GM18868 (cell line): ENCODE measurements around the gene PLEKHO2.

Experiments used
- ATAC-seq: cut with Tn5 transposase; IDR thresholded peaks from one replicate; pipeline ENCODE4 v1.9.1; 2021; ENCODE audit warnings: mild to moderate bottlenecking, moderate library complexity; ENCODE audit not compliant: unreplicated experiment

The PLEKHO2 gene

GRCh38 chr15:64825431-64826294, 16.1 kb upstream of the PLEKHO2 start, which contains the start of gene PIF1:
Gene PIF1, minus strand, starts transcription at chr15:64825647. Its CDS starts 1,312 bp downstream, at chr15:64824335.
- ATAC-seq, result peak; percentile 89

- ATAC-seq, result no peak
Observed at GRCh38 chr15:64828985-64829384, 12.7 kb upstream of the PLEKHO2 start.

- ATAC-seq, result no peak
Observed at GRCh38 chr15:64833690-64834089, 8.0 kb upstream of the PLEKHO2 start.

- no peak for ATAC-seq
Observed at GRCh38 chr15:64836023-64836536, 5.6 kb upstream of the PLEKHO2 start.

GRCh38 chr15:64837502-64837901, 4.2 kb upstream of the PLEKHO2 start:
- no peak for ATAC-seq

GRCh38 chr15:64841060-64841343, 713 bp upstream of the PLEKHO2 start:
- no peak for ATAC-seq

GRCh38 chr15:64842096-64842939, 603 bp downstream of the PLEKHO2 start:
- no peak for ATAC-seq

- ATAC-seq, result no peak
Observed at GRCh38 chr15:64842986-64843561, 1.4 kb downstream of the PLEKHO2 start.

- ATAC-seq, result no peak
Observed at GRCh38 chr15:64843991-64844390, 2.3 kb downstream of the PLEKHO2 start.

- ATAC-seq, result peak; percentile 29
Observed at GRCh38 chr15:64844576-64845145, 2.9 kb downstream of the PLEKHO2 start.

- no peak for ATAC-seq
Observed at GRCh38 chr15:64845183-64845611, 3.5 kb downstream of the PLEKHO2 start.

GRCh38 chr15:64845831-64846595, 4.3 kb downstream of the PLEKHO2 start:
- no peak for ATAC-seq

- ATAC-seq, result no peak
Observed at GRCh38 chr15:64847016-64847415, 5.3 kb downstream of the PLEKHO2 start.

- ATAC-seq, result no peak
Observed at GRCh38 chr15:64847448-64847847, 5.7 kb downstream of the PLEKHO2 start.

- no peak for ATAC-seq
Observed at GRCh38 chr15:64847876-64848716, 6.4 kb downstream of the PLEKHO2 start.

- ATAC-seq, result no peak
Observed at GRCh38 chr15:64850778-64851502, 9.2 kb downstream of the PLEKHO2 start.

GRCh38 chr15:64851503-64851840, 9.8 kb downstream of the PLEKHO2 start:
- no peak for ATAC-seq

GRCh38 chr15:64854041-64854440, 12.3 kb downstream of the PLEKHO2 start:
- no peak for ATAC-seq

GRCh38 chr15:64854526-64854925, 12.8 kb downstream of the PLEKHO2 start:
- ATAC-seq, result no peak
